GM23338 (cell line): ENCODE data around the gene PDYN. TPM values are rescaled to one million over a fixed set of nuclear protein-coding genes. Genes with fewer than 3 reads are reported as not detected.

Experiments
- ATAC-seq: fragments of 200-7000 bp; cut with Tn5 transposase; 3 replicates; pipeline ENCODE4 v1.9.1; 2020
- DNase-seq: peaks from one replicate; pipeline ENCODE4 v3.0.0-alpha.2; 2015; ENCODE audit warnings: low spot score
- H2AFZ ChIP-seq: fragments of 200-600 bp; sonication (generic); 2 replicates; pipeline ENCODE4 v1.8.0; 2016; ENCODE audit warnings: antibody characterized with exemption, mild to moderate bottlenecking, moderate library complexity
- H3F3A ChIP-seq: fragments of 200-600 bp; sonication (generic); replicated peaks from 2 replicates; pipeline ENCODE4 v1.8.0; 2017; ENCODE audit warnings: antibody characterized with exemption, mixed run types, low read depth
- H3K27ac ChIP-seq: fragments of 200-600 bp; sonication (generic); 2 replicates; pipeline ENCODE4 v1.6.1; 2016; ENCODE audit warnings: low read depth
- H3K27me3 ChIP-seq: fragments of 200-600 bp; sonication (generic); 2 replicates; pipeline ENCODE4 v1.8.0; 2016; ENCODE audit warnings: mild to moderate bottlenecking, mixed run types, moderate library complexity; ENCODE audit not compliant: insufficient read depth
- H3K36me3 ChIP-seq: fragments of 200-600 bp; sonication (generic); 2 replicates; pipeline ENCODE4 v1.8.0; 2016; ENCODE audit warnings: mild to moderate bottlenecking; ENCODE audit not compliant: insufficient read depth
- H3K4me1 ChIP-seq: fragments of 200-600 bp; sonication (generic); 2 replicates; pipeline ENCODE4 v1.8.0; 2016; ENCODE audit warnings: mild to moderate bottlenecking, moderate library complexity; ENCODE audit not compliant: insufficient read depth
- H3K4me2 ChIP-seq: fragments of 200-600 bp; sonication (generic); 2 replicates; pipeline ENCODE4 v1.7.1; 2017; ENCODE audit warnings: mixed run types
- H3K4me3 ChIP-seq: fragments of 200-600 bp; sonication (generic); 2 replicates; pipeline ENCODE4 v1.6.1; 2016; ENCODE audit warnings: mixed run types
- H3K79me2 ChIP-seq: fragments of 200-600 bp; sonication (generic); replicated peaks from 2 replicates; pipeline ENCODE4 v1.8.0; 2017; ENCODE audit warnings: mild to moderate bottlenecking; ENCODE audit not compliant: insufficient read depth
- H3K9me2 ChIP-seq: fragments of 200-600 bp; sonication (generic); 2 replicates; pipeline ENCODE4 v1.8.0; 2017; ENCODE audit not compliant: insufficient read depth
- H4K20me1 ChIP-seq: fragments of 200-600 bp; sonication (generic); replicated peaks from 2 replicates; pipeline ENCODE4 v1.8.0; 2017; ENCODE audit warnings: mild to moderate bottlenecking; ENCODE audit not compliant: insufficient read depth
- H3K27ac Mint-ChIP-seq: 2 replicates; pipeline ENCODE4 v1.8.0; 2020; ENCODE audit warnings: inconsistent platforms, mild to moderate bottlenecking, moderate library complexity, mixed read lengths
- H3K27me3 Mint-ChIP-seq: 3 replicates; pipeline ENCODE4 v1.8.0; 2022; ENCODE audit warnings: low read depth, mild to moderate bottlenecking, moderate library complexity, mixed read lengths, inconsistent platforms; ENCODE audit not compliant: insufficient read depth, poor library complexity
- H3K36me3 Mint-ChIP-seq: 3 replicates; pipeline ENCODE4 v1.8.0; 2021; ENCODE audit warnings: low read depth, mild to moderate bottlenecking, inconsistent platforms, moderate library complexity, mixed read lengths
- H3K4me1 Mint-ChIP-seq: 3 replicates; pipeline ENCODE4 v1.8.0; 2020; ENCODE audit warnings: mild to moderate bottlenecking, inconsistent platforms, mixed read lengths
- H3K4me3 Mint-ChIP-seq: 3 replicates; pipeline ENCODE4 v1.8.0; 2021; ENCODE audit warnings: moderate library complexity, mild to moderate bottlenecking, inconsistent platforms, mixed read lengths
- H3K9me3 Mint-ChIP-seq: 3 replicates; pipeline ENCODE4 v1.8.0; 2020; ENCODE audit warnings: moderate library complexity, mild to moderate bottlenecking, inconsistent platforms, mixed read lengths
- CREB1 ChIP-seq: fragments of 250-450 bp; sonication (Bioruptor Pico); IDR thresholded peaks from 2 replicates; pipeline ENCODE4 v1.5.0; 2020; ENCODE audit warnings: low read depth, mild to moderate bottlenecking, moderate library complexity
- CTCF ChIP-seq, 2 experiments: fragments of 200-600 bp in 1 of 2; sonication (generic) in 1 of 2; conservative IDR thresholded peaks; 2 replicates each; pipeline versions ENCODE4 v1.5.1 to v1.6.1; 2016 to 2017; ENCODE audit warnings: antibody characterized with exemption in 2 of 2, low read depth in 2 of 2, mild to moderate bottlenecking in 2 of 2, moderate library complexity in 1 of 2
- ETS1 ChIP-seq: IDR thresholded peaks from 2 replicates; pipeline ENCODE4 v1.6.1; 2016; ENCODE audit warnings: antibody characterized with exemption
- EZH2phosphoT487 ChIP-seq: fragments of 200-600 bp; sonication (generic); IDR thresholded peaks from one replicate; pipeline ENCODE4 v1.8.1; 2018; ENCODE audit warnings: antibody characterized with exemption; ENCODE audit not compliant: unreplicated experiment
- NANOG ChIP-seq: IDR thresholded peaks from 2 replicates; pipeline ENCODE4 v1.6.1; 2016; ENCODE audit warnings: antibody characterized with exemption, borderline replicate concordance
- REST ChIP-seq: IDR thresholded peaks from one replicate; pipeline ENCODE4 v1.6.1; 2018; ENCODE audit warnings: antibody characterized with exemption; ENCODE audit not compliant: unreplicated experiment
- STAT1 ChIP-seq: IDR thresholded peaks from one replicate; pipeline ENCODE4 v1.6.1; 2016; ENCODE audit warnings: antibody characterized with exemption; ENCODE audit not compliant: unreplicated experiment
- ZNF114 ChIP-seq: fragments of 250-450 bp; sonication (Bioruptor Pico); IDR thresholded peaks from 2 replicates; pipeline ENCODE4 v1.5.0; 2020; ENCODE audit warnings: mild to moderate bottlenecking, moderate library complexity
- ZNF331 ChIP-seq: fragments of 250-450 bp; sonication (Bioruptor Pico); IDR thresholded peaks from 2 replicates; pipeline ENCODE4 v1.5.0; 2020; ENCODE audit warnings: low read depth, mild to moderate bottlenecking, moderate library complexity
- ZNF462 ChIP-seq: fragments of 250-450 bp; sonication (Bioruptor Pico); IDR thresholded peaks from 2 replicates; pipeline ENCODE4 v1.5.0; 2020; ENCODE audit warnings: mild to moderate bottlenecking, moderate library complexity
- polyA plus RNA-seq: library from polyadenylated mRNA; unstranded; fragments of >200 nt; fragmentation: Nextera tagmentation; extraction: Ambion mirVana; gene quantifications from 2 replicates; pipeline ENCODE4 v1.2.1, GENCODE V29; 2016
- total RNA-seq: library from RNA; depleted of rRNA; stranded (reverse); fragments of >200 nt; shearing (Covaris generic); gene quantifications from 2 replicates; pipeline ENCODE4 v1.2.3, GENCODE V29; 2014

PDYN gene
- total and polyA plus RNA-seq, 2 experiments from 2014 or later = 0.21 to 0.24 TPM

- DNase-seq = no peak
- ATAC-seq = no peak
Observed at GRCh38 chr20:1964061-1964460, 29.8 kb downstream of the PDYN start.

More at GRCh38 chr20:1964061-1964460, 29.8 kb downstream of the PDYN start:
- peaks cover 20% of the 10 kb centered on the region for H3K4me1 ChIP-seq
- no peak overlapping the region for H2AFZ ChIP-seq
- no peaks in the 10 kb centered on the region for H3F3A ChIP-seq
- Mint-ChIP-seq H3K27ac (no peak overlapping the region), H3K27me3 (peaks cover 10% of the 10 kb centered on the region), H3K4me1 (peaks cover 28% of the 10 kb centered on the region), H3K4me3 (no peak overlapping the region), H3K9me3 (no peaks in the 10 kb centered on the region), H3K36me3 (no peaks in the 10 kb centered on the region)
- TF ChIP-seq ETS1 (no peak), ZNF462 (CRISPR knock-in tag) (no peak), EZH2phosphoT487 (no peak), ZNF331 (CRISPR knock-in tag) (no peak), REST (no peak), NANOG (no peak), CREB1 (CRISPR knock-in tag) (no peak), ZNF114 (CRISPR knock-in tag) (no peak), STAT1 (no peak), CTCF (conservative IDR thresholded peaks at IDR 0.05; ENCODE audit: low read depth in 2 of 2) (no peak)
- H3K27me3 ChIP-seq = peaks cover 16% of the 10 kb centered on the region
- no peaks in the 10 kb centered on the region for H3K36me3 ChIP-seq
- H4K20me1 ChIP-seq = no peaks in the 10 kb centered on the region
- no peak overlapping the region for H3K27ac ChIP-seq
- H3K79me2 ChIP-seq = no peaks in the 10 kb centered on the region
- peak overlapping the region; percentile 77 for H3K4me2 ChIP-seq
- no peaks in the 10 kb centered on the region for H3K9me2 ChIP-seq
- H3K4me3 ChIP-seq = no peak overlapping the region
